ENCODE data around the gene TMEM203. TPM values are rescaled to one million over a fixed set of nuclear protein-coding genes. Genes with fewer than 3 reads are reported as not detected.

Gene TMEM203
- total and polyA plus RNA-seq, 2 of the 13 experiments (the other 11 are each of a cell fraction or from before 2014, with no cell fraction given) = 23.4 to 36.7 TPM

DNA sequence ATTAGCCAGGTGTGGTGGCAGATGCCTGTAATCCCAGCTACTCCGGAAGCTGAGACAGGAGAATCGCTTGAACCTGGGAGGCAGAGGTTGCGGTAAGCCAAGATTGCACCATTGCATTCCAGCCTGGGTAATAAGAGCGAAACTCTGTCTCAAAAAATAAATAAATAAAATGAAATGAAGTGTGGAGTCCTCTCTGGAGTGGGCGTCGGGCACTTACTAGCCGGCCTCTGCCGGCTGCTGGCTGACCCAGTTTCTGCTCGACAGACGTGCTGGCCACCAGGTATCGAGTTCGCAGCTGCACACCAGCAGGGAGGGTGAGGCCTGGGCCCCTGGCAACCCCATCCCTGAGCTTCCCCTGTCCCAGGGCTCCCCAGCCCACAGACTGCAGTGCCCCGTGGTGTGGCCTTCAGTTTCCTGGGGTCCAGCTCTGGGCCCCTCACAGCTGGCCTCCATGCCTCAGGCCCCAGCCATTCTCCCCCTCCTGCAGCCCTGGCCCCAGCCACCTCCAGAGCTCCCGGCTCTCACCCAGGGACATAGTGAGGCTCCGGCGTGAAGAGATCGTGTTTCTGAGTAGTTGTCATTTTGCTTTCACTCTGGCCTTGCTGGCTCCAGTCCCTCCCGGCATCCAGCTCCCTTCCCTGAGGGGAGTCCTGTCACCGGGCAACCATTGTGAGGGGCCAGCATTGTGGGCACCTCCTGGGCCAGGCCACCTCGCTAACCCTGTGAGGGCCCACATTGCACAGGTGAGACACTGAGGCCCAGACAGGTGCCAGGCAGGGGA, 41.9 kb upstream of the TMEM203 start:
- H3K4me2 ChIP-seq (ENCODE audit: low read depth, low read length) = peak overlapping the region; percentile 87
- ChIA-PET CTCF (ENCODE audit: low intra/inter-chr PET ratio, low total read pairs) (interaction anchor here (1.1 kb wide), 1 partner anchor 11 kb away, joined by 3 read pairs; no protein-coding TSS in a partner anchor), POLR2A (interaction anchor here (0.5 to 1.3 kb wide), 4 partner anchors 30 to 96 kb away, joined by 3 to 8 read pairs (median 4); partner anchors contain the start of genes TOR4A and TPRN)
- BruUV-seq (replicated peaks) = no TSS peak
- DNase-seq (ENCODE audit: low spot score) = no peak
- peak overlapping the region; percentile 7 to 64 (median 18); a peak in 2 of 6 replicates for H3K4me3 ChIP-seq (replicated peaks in 1 of 3; ENCODE audit: insufficient read depth in 1 of 3, low read depth in 2 of 3, low read length in 3 of 3)
- ATAC-seq = peak; percentile 2; the same call in 2 of the 3 replicates
- H2AFZ ChIP-seq (ENCODE audit: low read length) = no peak overlapping the region
- no peak overlapping the region for H3K27ac ChIP-seq (ENCODE audit: extremely low read length, insufficient read depth, low read length)
- peaks cover 4 to 13% of the 10 kb centered on the region in 2 experiments; a peak in 4 of 5 replicates for H3K36me3 ChIP-seq (replicated peaks in 1 of 2; ENCODE audit: control insufficient read depth in 1 of 2, insufficient read depth in 2 of 2, low read length in 2 of 2)
- H3K79me2 ChIP-seq (ENCODE audit: insufficient read depth, low read length) = peaks cover 16% of the 10 kb centered on the region
- no peaks in the 10 kb centered on the region for H3K9me3 ChIP-seq (ENCODE audit: low read length)
- peaks cover 86% of the 10 kb centered on the region for H3K4me1 ChIP-seq (ENCODE audit: insufficient read depth, low read length)
- H3K27me3 ChIP-seq (ENCODE audit: control insufficient read depth in 1 of 2, insufficient read depth in 2 of 2, low read length in 2 of 2) = peaks cover 2 to 9% of the 10 kb centered on the region in 2 experiments; a peak in 2 of 5 replicates
- H4K20me1 ChIP-seq (ENCODE audit: insufficient read depth, low read length) = peaks cover 19% of the 10 kb centered on the region
- peak overlapping the region; percentile 7; the same call in 1 of the 2 replicates for H3K9ac ChIP-seq (ENCODE audit: insufficient read depth, low read depth, low read length)
- intact Hi-C loops (cut with micrococcal nuclease; ENCODE audit: unreplicated experiment) (no loop called here), in situ Hi-C loops (cut with HindIII; ENCODE audit: extremely low pct_ligation_motif_present, low pct_unique_long_range_greater_than_20kb) (no loop called here)
- 5% methylated on average over 15 of the region's 20 CpGs for WGBS (ENCODE audit: low lambda C conversion rate)
- no peak for FAIRE-seq
- TF ChIP-seq TEAD3 (CRISPR knock-in tag; optimal IDR thresholded peaks at IDR 0.05; ENCODE audit: borderline replicate concordance) (peak; percentile 52), RFX1 (IDR thresholded peaks at IDR 0.05) (no peak), ZNF12 (CRISPR knock-in tag; IDR thresholded peaks at IDR 0.05) (no peak), MTF1 (CRISPR knock-in tag; IDR thresholded peaks at IDR 0.05) (no peak), PHF8 (CRISPR knock-in tag; IDR thresholded peaks at IDR 0.05) (no peak), KAT7 (CRISPR knock-in tag; IDR thresholded peaks at IDR 0.05; ENCODE audit: borderline replicate concordance) (no peak), CBX5 (CRISPR knock-in tag; IDR thresholded peaks at IDR 0.05; ENCODE audit: borderline replicate concordance) (0 out of 2 replicates have a peak, but pooled peaks have one; percentile 4), FLYWCH1 (CRISPR knock-in tag; IDR thresholded peaks at IDR 0.05) (no peak), RBM39 (IDR thresholded peaks at IDR 0.05; ENCODE audit: low read depth, low read length, poor library complexity, severe bottlenecking) (no peak), NRL (CRISPR knock-in tag; IDR thresholded peaks at IDR 0.05; ENCODE audit: borderline replicate concordance) (no peak), ZNF333 (CRISPR knock-in tag; IDR thresholded peaks at IDR 0.05; ENCODE audit: borderline replicate concordance) (no peak), ZNF660 (CRISPR knock-in tag; IDR thresholded peaks at IDR 0.05; ENCODE audit: borderline replicate concordance, low read depth) (no peak), ZC3H4 (CRISPR knock-in tag; IDR thresholded peaks at IDR 0.05; ENCODE audit: borderline replicate concordance) (no peak), ZNF619 (CRISPR knock-in tag; IDR thresholded peaks at IDR 0.05) (no peak), LCORL (IDR thresholded peaks at IDR 0.05) (no peak), LCORL (CRISPR knock-in tag; IDR thresholded peaks at IDR 0.05) (0 out of 2 replicates have a peak, but pooled peaks have one; percentile 20), SOX6 (IDR thresholded peaks at IDR 0.05) (no peak), SOX6 (CRISPR knock-in tag; IDR thresholded peaks at IDR 0.05) (0 out of 2 replicates have a peak, but pooled peaks have one; percentile 7), REXO4 (CRISPR knock-in tag; IDR thresholded peaks at IDR 0.05; ENCODE audit: borderline replicate concordance) (no peak), ZNF451 (CRISPR knock-in tag; IDR thresholded peaks at IDR 0.05) (no peak), ZFYVE20 (CRISPR knock-in tag; IDR thresholded peaks at IDR 0.05; ENCODE audit: borderline replicate concordance, low read depth) (no peak)
- TF ChIP-seq, protein P1, sequence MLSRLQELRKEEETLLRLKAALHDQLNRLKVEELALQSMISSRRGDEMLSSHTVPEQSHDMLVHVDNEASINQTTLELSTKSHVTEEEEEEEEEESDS (CRISPR knock-in tag; IDR thresholded peaks at IDR 0.05; ENCODE audit: borderline replicate concordance) = no peak
- TF ChIP-seq, protein P2, sequence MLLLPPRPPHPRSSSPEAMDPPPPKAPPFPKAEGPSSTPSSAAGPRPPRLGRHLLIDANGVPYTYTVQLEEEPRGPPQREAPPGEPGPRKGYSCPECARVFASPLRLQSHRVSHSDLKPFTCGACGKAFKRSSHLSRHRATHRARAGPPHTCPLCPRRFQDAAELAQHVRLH (CRISPR knock-in tag; IDR thresholded peaks at IDR 0.05; ENCODE audit: borderline replicate concordance, low read depth) = no peak
- TF ChIP-seq, protein P3, sequence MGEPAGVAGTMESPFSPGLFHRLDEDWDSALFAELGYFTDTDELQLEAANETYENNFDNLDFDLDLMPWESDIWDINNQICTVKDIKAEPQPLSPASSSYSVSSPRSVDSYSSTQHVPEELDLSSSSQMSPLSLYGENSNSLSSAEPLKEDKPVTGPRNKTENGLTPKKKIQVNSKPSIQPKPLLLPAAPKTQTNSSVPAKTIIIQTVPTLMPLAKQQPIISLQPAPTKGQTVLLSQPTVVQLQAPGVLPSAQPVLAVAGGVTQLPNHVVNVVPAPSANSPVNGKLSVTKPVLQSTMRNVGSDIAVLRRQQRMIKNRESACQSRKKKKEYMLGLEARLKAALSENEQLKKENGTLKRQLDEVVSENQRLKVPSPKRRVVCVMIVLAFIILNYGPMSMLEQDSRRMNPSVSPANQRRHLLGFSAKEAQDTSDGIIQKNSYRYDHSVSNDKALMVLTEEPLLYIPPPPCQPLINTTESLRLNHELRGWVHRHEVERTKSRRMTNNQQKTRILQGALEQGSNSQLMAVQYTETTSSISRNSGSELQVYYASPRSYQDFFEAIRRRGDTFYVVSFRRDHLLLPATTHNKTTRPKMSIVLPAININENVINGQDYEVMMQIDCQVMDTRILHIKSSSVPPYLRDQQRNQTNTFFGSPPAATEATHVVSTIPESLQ (CRISPR knock-in tag; conservative IDR thresholded peaks at IDR 0.05) = no peak
